GM12878 (cell line): Measurements from ENCODE around the gene SLA2. TPM values are rescaled to one million over a fixed set of nuclear protein-coding genes. Genes with fewer than 3 reads are reported as not detected.

Experiments used
- ATAC-seq: fragments of 200-7000 bp; cut with Tn5 transposase; 3 replicates; pipeline ENCODE4 v1.9.1; 2020; ENCODE audit warnings: mild to moderate bottlenecking, moderate library complexity
- BruUV-seq: library from RNA; stranded (reverse); fragments of 400-500 nt; replicated peaks from 2 replicates; lab custom pipeline; 2021; lab: Mats Ljungman, UMichigan
- CTCF ChIA-PET: fragments of 300-600 bp; sonication (Branson Sonifier 250); formaldehyde crosslinking; extraction: SDS; loops from one replicate; lab custom pipeline; 2021; ENCODE audit warnings: inconsistent platforms; lab: Yijun Ruan, JAX
- POLR2A ChIA-PET: fragments of 350-600 bp; formaldehyde crosslinking; extraction: SDS; loops from one replicate; lab custom pipeline; 2021; ENCODE audit warnings: inconsistent platforms; lab: Charles Lee
- RAD21 ChIA-PET: fragments of 300-600 bp; sonication (Branson Sonifier 250); formaldehyde crosslinking; loops from one replicate; lab custom pipeline; 2023; ENCODE audit warnings: antibody characterized with exemption; ENCODE audit not compliant: unreplicated experiment; lab: Charles Lee
- SMC1A ChIA-PET: fragments of 300-600 bp; sonication (Branson Sonifier 250); formaldehyde crosslinking; loops from one replicate; lab custom pipeline; 2023; ENCODE audit not compliant: unreplicated experiment, uncharacterized antibody; lab: Charles Lee
- DNase-seq: peaks from one replicate; pipeline ENCODE4 v3.0.0-alpha.2; 2011; ENCODE audit warnings: low read depth, low spot score
- FAIRE-seq: peaks from 3 replicates; lab custom pipeline; 2011; peaks lifted over from hg19 to GRCh38; lab: Jason Lieb, UNC
- H2AFZ ChIP-seq: 2 replicates; pipeline ENCODE4 v1.6.0; 2011; ENCODE audit warnings: low read depth, low read length, control low read depth; ENCODE audit not compliant: control insufficient read depth
- H3K27ac ChIP-seq: 2 replicates; pipeline ENCODE4 v1.5.1; 2011; ENCODE audit warnings: control low read depth; ENCODE audit not compliant: control insufficient read depth, insufficient read depth
- H3K27me3 ChIP-seq, 2 experiments: replicated peaks in 1 of 2; 2 replicates each; pipeline versions ENCODE4 v1.6.0 to v1.6.1; 2011; ENCODE audit warnings: low read length in 1 of 2; ENCODE audit not compliant: control insufficient read depth in 2 of 2, insufficient read depth in 2 of 2
- H3K36me3 ChIP-seq, 2 experiments: 2 replicates each; pipeline ENCODE4 v1.5.1; 2011; ENCODE audit warnings: low read length in 1 of 2; ENCODE audit not compliant: control insufficient read depth in 2 of 2, insufficient read depth in 2 of 2
- H3K4me1 ChIP-seq: 2 replicates; pipeline ENCODE4 v1.6.1; 2011; ENCODE audit warnings: mild to moderate bottlenecking, low read length, moderate library complexity, mixed read lengths; ENCODE audit not compliant: control insufficient read depth, insufficient read depth
- H3K4me2 ChIP-seq: 2 replicates; pipeline ENCODE4 v1.6.0; 2011; ENCODE audit warnings: control low read depth; ENCODE audit not compliant: control insufficient read depth, insufficient read depth
- H3K4me3 ChIP-seq: fragments of 200-600 bp; sonication (generic); 2 replicates; pipeline ENCODE4 v1.5.1; 2016
- H3K79me2 ChIP-seq: 2 replicates; pipeline ENCODE4 v1.6.0; 2011; ENCODE audit warnings: low read length; ENCODE audit not compliant: control insufficient read depth, insufficient read depth
- H3K9ac ChIP-seq: 2 replicates; pipeline ENCODE4 v1.8.0; 2011; ENCODE audit warnings: low read length, control low read depth, mixed read lengths; ENCODE audit not compliant: control insufficient read depth, insufficient read depth
- H3K9me3 ChIP-seq: replicated peaks from 3 replicates; pipeline ENCODE4 v1.5.1; 2011; ENCODE audit warnings: mild to moderate bottlenecking, low read length; ENCODE audit not compliant: control insufficient read depth, insufficient read depth
- H4K20me1 ChIP-seq: 2 replicates; pipeline ENCODE4 v1.6.0; 2011; ENCODE audit not compliant: control insufficient read depth, insufficient read depth
- CREM ChIP-seq: IDR thresholded peaks from 2 replicates; pipeline ENCODE4 v1.6.1; 2014; ENCODE audit warnings: antibody characterized with exemption, low read depth
- POLR2AphosphoS5 ChIP-seq: IDR thresholded peaks from 2 replicates; pipeline ENCODE4 v1.6.1; 2011; ENCODE audit warnings: mild to moderate bottlenecking, low read length, inconsistent platforms
- SPI1 ChIP-seq: IDR thresholded peaks from 2 replicates; pipeline ENCODE4 v1.6.1; 2011; ENCODE audit warnings: low read depth, mild to moderate bottlenecking, low read length, moderate library complexity, borderline replicate concordance; ENCODE audit not compliant: insufficient read depth
- TARDBP ChIP-seq: IDR thresholded peaks from 2 replicates; pipeline ENCODE4 v1.6.1; 2016; ENCODE audit warnings: borderline replicate concordance
- YBX1 ChIP-seq: fragments of 450-650 bp; IDR thresholded peaks from 2 replicates; pipeline ENCODE4 v1.6.1; 2016; ENCODE audit warnings: antibody characterized with exemption
- WGBS: methylation state at CpG from one replicate; pipeline ENCODE4 v1.1.6; 2016; ENCODE audit warnings: low lambda C conversion rate; ENCODE audit not compliant: insufficient replicate concordance, insufficient coverage; ENCODE audit errors: missing lambda C conversion rate; 5-methylcytosine and 5-hydroxymethylcytosine counted together
- in situ Hi-C: fragments of 300-500 bp; cut with MboI; formaldehyde crosslinking; loops from 9 replicates; pipeline ENCODE4 v1.14.3; 2018; ENCODE audit warnings: mixed read lengths
- intact Hi-C: fragments of 100-400 bp; cut with micrococcal nuclease; formaldehyde crosslinking; loops from one replicate; pipeline ENCODE4 v1.14.2; 2022; ENCODE audit not compliant: unreplicated experiment
- polyA plus RNA-seq, 11 experiments: library from polyadenylated mRNA; depleted of rRNA in 4 of 11; unstranded in 6 of 11; stranded (reverse) in 5 of 11; fragments of >200 nt; fragmentation: Nextera tagmentation in 4 of 11; fragmentation: Illumina TruSeq in 1 of 11; extraction: Ambion mirVana in 4 of 11; extraction: Trizol in 1 of 11; gene quantifications; 1 replicate in 1 of 11; 2 replicates in 10 of 11; pipeline versions ENCODE4 v1.2.1 to v1.2.3, GENCODE V29; 2011 to 2016; ENCODE audit warnings: inconsistent platforms in 2 of 11, missing spikeins in 2 of 11, low read depth in 1 of 11
- total RNA-seq, 4 experiments: library from RNA; depleted of rRNA in 3 of 4; stranded (reverse); fragments of >200 nt in 3 of 4; fragmentation: Illumina TruSeq in 1 of 4; extraction: Trizol in 1 of 4; gene quantifications; 2 replicates each; pipeline versions ENCODE4 v1.2.1 to v1.2.3, GENCODE V29; 2013 to 2021
- TF ChIP-seq, protein P1 (sequence below): fragments of 450-650 bp; IDR thresholded peaks from 2 replicates; pipeline ENCODE4 v1.6.1; 2016; ENCODE audit warnings: mild to moderate bottlenecking
- TF ChIP-seq, protein P2 (sequence below): IDR thresholded peaks from 2 replicates; pipeline ENCODE4 v1.6.1; 2011; ENCODE audit warnings: mild to moderate bottlenecking, low read depth, low read length, moderate library complexity; ENCODE audit not compliant: insufficient replicate concordance

SLA2 gene
- total and polyA plus RNA-seq, 10 of the 15 experiments (the other 5 are each of a cell fraction or from before 2014, with no cell fraction given) = 0.29 to 3.3 (median 1.4) TPM

DNA sequence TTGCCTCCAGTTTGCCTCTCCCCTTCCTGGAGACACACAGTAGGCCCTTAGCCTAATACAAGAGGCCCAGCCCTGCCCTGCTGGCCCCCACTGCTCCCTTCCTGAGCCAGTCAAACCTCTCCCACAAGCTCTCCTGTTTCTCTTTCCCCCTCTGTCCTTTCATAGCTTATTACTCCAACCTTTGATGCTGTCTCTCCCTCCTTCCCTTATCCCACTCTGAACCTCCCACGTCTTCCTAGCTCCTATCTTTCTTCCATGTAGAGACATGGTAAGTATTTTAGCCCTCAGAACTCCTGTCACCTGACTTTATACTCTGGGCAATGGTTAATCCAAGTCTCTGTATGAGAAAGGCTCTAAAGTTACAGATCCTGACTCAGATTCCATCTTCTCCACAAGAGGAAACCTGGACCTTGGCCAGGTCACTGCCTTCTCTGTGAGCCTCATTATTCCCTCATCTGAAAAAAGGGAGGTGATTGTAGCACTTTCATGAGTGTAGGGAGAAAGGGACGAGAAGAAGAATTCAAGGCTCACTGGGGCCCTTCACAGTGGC is 65.9 kb downstream of the SLA2 start (continued):
- TF ChIP-seq YBX1 (no peak), SPI1 (no peak), CREM (no peak)
- TF ChIP-seq, protein P1, sequence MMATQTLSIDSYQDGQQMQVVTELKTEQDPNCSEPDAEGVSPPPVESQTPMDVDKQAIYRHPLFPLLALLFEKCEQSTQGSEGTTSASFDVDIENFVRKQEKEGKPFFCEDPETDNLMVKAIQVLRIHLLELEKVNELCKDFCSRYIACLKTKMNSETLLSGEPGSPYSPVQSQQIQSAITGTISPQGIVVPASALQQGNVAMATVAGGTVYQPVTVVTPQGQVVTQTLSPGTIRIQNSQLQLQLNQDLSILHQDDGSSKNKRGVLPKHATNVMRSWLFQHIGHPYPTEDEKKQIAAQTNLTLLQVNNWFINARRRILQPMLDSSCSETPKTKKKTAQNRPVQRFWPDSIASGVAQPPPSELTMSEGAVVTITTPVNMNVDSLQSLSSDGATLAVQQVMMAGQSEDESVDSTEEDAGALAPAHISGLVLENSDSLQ = no peak
- TF ChIP-seq, protein P2, sequence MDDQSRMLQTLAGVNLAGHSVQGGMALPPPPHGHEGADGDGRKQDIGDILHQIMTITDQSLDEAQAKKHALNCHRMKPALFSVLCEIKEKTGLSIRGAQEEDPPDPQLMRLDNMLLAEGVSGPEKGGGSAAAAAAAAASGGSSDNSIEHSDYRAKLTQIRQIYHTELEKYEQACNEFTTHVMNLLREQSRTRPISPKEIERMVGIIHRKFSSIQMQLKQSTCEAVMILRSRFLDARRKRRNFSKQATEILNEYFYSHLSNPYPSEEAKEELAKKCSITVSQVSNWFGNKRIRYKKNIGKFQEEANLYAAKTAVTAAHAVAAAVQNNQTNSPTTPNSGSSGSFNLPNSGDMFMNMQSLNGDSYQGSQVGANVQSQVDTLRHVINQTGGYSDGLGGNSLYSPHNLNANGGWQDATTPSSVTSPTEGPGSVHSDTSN = no peak

DNA sequence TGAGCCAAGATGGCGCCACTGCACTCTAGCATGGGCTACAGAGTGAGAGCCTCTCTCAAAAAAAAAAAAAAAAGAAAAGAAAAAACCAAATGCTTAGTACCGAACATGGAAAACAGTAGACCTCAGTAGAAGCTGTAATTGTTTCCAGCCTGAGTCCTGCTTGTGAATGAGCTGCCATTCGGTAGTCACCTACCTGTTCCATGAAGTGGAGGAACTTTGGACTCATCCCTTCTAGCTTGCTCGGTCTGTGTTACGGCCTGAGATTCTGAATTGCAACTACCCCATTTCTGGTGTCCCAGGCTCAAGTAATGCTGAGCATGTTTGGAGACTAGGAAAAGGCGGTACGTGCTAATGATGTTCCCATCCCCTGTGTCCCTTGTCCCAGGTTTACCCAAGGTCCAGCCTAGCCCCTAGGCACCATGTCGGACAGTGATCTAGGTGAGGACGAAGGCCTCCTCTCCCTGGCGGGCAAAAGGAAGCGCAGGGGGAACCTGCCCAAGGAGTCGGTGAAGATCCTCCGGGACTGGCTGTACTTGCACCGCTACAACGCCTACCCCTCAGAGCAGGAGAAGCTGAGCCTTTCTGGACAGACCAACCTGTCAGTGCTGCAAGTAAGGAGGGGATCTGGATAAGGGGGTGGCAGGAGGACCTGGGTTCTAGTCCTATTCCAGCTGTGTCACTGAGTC is 67.5 kb downstream of the SLA2 start:
- Histone ChIP-seq H3K79me2 (peaks cover 52% of the 10 kb centered on the region), H4K20me1 (peaks cover 8% of the 10 kb centered on the region; the same call in 1 of the 2 replicates), H3K4me1 (peaks cover 2% of the 10 kb centered on the region), H3K27me3 (no peaks in the 10 kb centered on the region), H2AFZ (no peak overlapping the region), H3K27ac (no peak overlapping the region), H3K9me3 (no peaks in the 10 kb centered on the region), H3K36me3 (peaks cover 20 to 25% of the 10 kb centered on the region in 2 experiments; a peak in 3 of 4 replicates), H3K9ac (no peak overlapping the region), H3K4me3 (no peak overlapping the region), H3K4me2 (no peak overlapping the region)
- WGBS = 96% methylated on average over 15 of the region's 15 CpGs
- BruUV-seq = no TSS peak
- SMC1A ChIA-PET = interaction anchor here (1.5 to 8.2 kb wide), 2 partner anchors 16 to 26 kb away, joined by 3 to 98 read pairs; no protein-coding TSS in a partner anchor
- RAD21 ChIA-PET = interaction anchor here (9.0 kb wide), 1 partner anchor 16 kb away, joined by 93 read pairs; no protein-coding TSS in a partner anchor
- ATAC-seq (no peak), FAIRE-seq (no peak), DNase-seq (no peak)
- in situ Hi-C loops (no loop called here), intact Hi-C loops (loop anchor here (10.0 kb wide), 1 partner anchor 114 kb away; no protein-coding TSS in a partner anchor)
- CTCF ChIA-PET = interaction anchor here (7.4 to 9.0 kb wide), 2 partner anchors 12 to 24 kb away, joined by 65 to 94 read pairs; partner anchors contain the start of gene RAB5IF
- peak; percentile 46; the same call in 1 of the 2 replicates for TF ChIP-seq POLR2AphosphoS5
- TF ChIP-seq TARDBP = no peak
- POLR2A ChIA-PET = interaction anchor here (1.0 to 10.1 kb wide), 2 partner anchors 16 to 22 kb away, joined by 3 to 87 read pairs; no protein-coding TSS in a partner anchor
